Measurements from ENCODE around the gene FZD10.

FZD10 gene

GRCh38 chr12:130154276-130155070, 7.8 kb upstream of the FZD10 start:
- Mint-ChIP-seq H3K27me3 (peaks cover 13 to 16% of the 10 kb centered on the region in 2 donors), H3K9me3 (peaks cover 2 to 9% of the 10 kb centered on the region in 2 donors), H3K4me1 (ENCODE audit: low read depth in 2 of 2) (no peaks in the 10 kb centered on the region), H3K27ac (no peak overlapping the region), H3K4me3 (no peak overlapping the region), H3K36me3 (ENCODE audit: insufficient read depth) (no peaks in the 10 kb centered on the region)
- DNase-seq (no peak), ATAC-seq (replicated peaks) (no peak)

DNA sequence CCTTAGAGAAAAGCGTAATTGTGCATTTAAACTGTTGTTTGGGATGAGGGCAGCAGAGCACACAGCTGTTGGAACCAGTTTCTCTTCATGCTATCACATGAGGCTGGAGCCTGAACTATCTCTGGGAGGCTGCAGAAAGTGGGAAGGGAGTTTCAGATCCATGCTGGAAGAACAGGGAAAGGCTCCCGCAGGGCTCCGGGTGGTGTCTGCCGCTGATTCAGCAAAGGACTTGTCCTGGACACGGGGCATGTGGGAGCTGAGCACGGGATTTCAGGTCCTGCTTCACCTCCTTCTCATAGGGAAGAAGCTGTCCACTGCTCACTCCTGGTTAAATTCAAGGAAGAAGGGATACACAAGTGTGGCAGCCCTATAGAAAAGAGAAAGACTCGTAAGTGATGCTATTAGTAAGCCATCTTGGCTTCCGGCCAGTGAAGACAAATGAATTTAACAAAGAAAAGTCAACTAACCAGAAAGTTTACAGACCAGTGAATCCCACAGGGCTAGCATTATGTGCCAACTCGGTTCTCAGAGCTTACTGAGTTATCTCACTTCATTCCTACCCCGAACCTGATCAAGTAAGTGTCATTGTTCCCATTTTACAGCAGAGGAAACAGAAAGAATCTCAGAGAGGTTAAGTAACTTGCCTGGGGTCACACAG, 6.7 kb upstream of the FZD10 start:
- Mint-ChIP-seq H3K9me3 (peaks cover 0 to 9% of the 10 kb centered on the region in 2 donors), H3K27me3 (peaks cover 13 to 16% of the 10 kb centered on the region in 2 donors), H3K4me3 (no peak overlapping the region), H3K4me1 (ENCODE audit: low read depth in 2 of 2) (no peaks in the 10 kb centered on the region), H3K36me3 (ENCODE audit: insufficient read depth) (no peaks in the 10 kb centered on the region), H3K27ac (no peak overlapping the region)
- no peak for DNase-seq
- no peak for ATAC-seq (replicated peaks)

GRCh38 chr12:130156652-130157275, 5.5 kb upstream of the FZD10 start:
- H3K27ac Mint-ChIP-seq: no peak overlapping the region

GRCh38 chr12:130157998-130158753, 4.1 kb upstream of the FZD10 start:
- ATAC-seq (replicated peaks) (no peak), DNase-seq (no peak)
- Mint-ChIP-seq H3K27ac (no peak overlapping the region), H3K4me3 (no peak overlapping the region), H3K9me3 (peaks cover 0 to 9% of the 10 kb centered on the region in 2 donors), H3K27me3 (peaks cover 18 to 19% of the 10 kb centered on the region in 2 donors), H3K36me3 (ENCODE audit: insufficient read depth) (no peaks in the 10 kb centered on the region), H3K4me1 (ENCODE audit: low read depth in 2 of 2) (no peaks in the 10 kb centered on the region)

More at GRCh38 chr12:130156652-130157275, 5.5 kb upstream of the FZD10 start:
- ATAC-seq (replicated peaks): no peak
- DNase-seq: no peak
- peaks cover 13 to 16% of the 10 kb centered on the region in 2 donors for H3K27me3 Mint-ChIP-seq
- no peak overlapping the region for H3K4me3 Mint-ChIP-seq
- H3K36me3 Mint-ChIP-seq (ENCODE audit: insufficient read depth): no peaks in the 10 kb centered on the region
- H3K9me3 Mint-ChIP-seq: peaks cover 0 to 9% of the 10 kb centered on the region in 2 donors
- H3K4me1 Mint-ChIP-seq (ENCODE audit: low read depth in 2 of 2): no peaks in the 10 kb centered on the region

DNA sequence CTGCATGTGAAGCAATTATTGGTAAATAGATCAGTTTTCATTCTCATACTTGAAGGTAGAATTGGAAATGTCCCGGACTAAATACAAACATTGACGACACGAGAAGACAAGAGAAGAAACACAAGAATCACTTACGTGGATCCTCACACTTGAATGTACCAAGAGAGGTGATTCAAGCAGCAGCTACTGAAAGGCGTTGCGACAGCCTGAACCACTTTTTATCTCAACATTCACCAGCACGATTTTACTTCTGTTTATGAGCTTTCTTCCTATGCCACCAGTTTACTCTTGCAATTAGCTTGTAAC, 3.6 kb upstream of the FZD10 start:
- no peaks in the 10 kb centered on the region for H3K36me3 Mint-ChIP-seq (ENCODE audit: insufficient read depth)
- DNase-seq: no peak
- H3K27me3 Mint-ChIP-seq: peaks cover 21 to 24% of the 10 kb centered on the region in 2 donors
- H3K4me1 Mint-ChIP-seq (ENCODE audit: low read depth in 2 of 2): no peaks in the 10 kb centered on the region
- H3K9me3 Mint-ChIP-seq: peaks cover 0 to 9% of the 10 kb centered on the region in 2 donors
- no peak for ATAC-seq (replicated peaks)
- no peak overlapping the region for H3K4me3 Mint-ChIP-seq
- H3K27ac Mint-ChIP-seq: no peak overlapping the region

DNA sequence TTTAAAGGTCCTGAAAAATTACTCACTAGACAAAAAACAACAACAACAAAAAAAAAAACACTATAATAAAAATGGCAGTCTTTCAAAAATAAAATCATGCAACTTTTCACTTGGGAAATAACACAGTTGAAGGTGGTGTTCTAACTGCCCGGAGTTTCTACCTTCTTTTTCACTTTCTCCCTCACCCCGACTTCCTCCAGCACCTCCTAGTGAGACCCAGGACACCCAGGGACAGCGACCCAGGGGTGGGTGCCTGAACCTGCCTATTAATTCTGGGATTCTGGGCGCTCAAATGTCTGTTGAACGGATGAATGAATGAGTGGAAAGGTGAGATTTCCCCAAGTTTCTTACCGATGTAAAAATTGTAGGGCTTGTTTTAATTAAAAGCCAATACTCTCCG, 2.0 kb upstream of the FZD10 start:
- Mint-ChIP-seq H3K36me3 (ENCODE audit: insufficient read depth) (no peaks in the 10 kb centered on the region), H3K9me3 (no peaks in the 10 kb centered on the region), H3K4me1 (ENCODE audit: low read depth in 2 of 2) (no peaks in the 10 kb centered on the region), H3K4me3 (no peak overlapping the region), H3K27me3 (peaks cover 18 to 27% of the 10 kb centered on the region in 2 donors), H3K27ac (no peak overlapping the region)
- ATAC-seq (replicated peaks) (no peak), DNase-seq (no peak)

DNA sequence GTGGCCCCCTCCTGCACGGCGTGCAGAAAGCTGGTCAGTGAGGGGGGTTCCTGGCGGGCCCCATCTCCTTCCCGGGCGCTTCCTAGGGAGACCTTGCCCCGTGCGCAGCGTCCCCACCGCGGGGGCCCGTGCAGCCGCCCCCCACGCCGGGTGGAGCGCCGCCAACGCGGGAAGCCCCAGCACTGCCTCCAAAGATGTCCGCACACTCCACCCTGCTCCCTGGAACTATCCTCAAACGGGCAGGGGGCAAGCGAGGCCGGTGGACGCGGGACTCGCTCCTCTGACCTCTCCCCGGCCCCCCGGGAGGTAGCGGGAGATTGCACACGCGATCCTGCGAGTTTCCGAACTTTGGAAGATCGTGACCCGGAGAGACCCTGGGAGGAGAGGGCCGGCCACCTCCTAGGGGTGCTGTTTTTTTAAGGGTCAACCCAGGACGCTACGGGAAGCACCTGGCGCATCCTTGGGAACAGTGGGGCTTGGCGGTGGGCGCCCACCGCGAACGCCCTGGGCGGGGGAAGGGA, 1.5 kb upstream of the FZD10 start:
- H3K27ac Mint-ChIP-seq: no peak overlapping the region
- ATAC-seq (replicated peaks): no peak
- H3K27me3 Mint-ChIP-seq: peaks cover 13 to 31% of the 10 kb centered on the region in 2 donors
- no peak overlapping the region for H3K4me3 Mint-ChIP-seq
- no peak for DNase-seq
- no peaks in the 10 kb centered on the region for H3K4me1 Mint-ChIP-seq (ENCODE audit: low read depth in 2 of 2)
- no peaks in the 10 kb centered on the region for H3K36me3 Mint-ChIP-seq (ENCODE audit: insufficient read depth)
- no peaks in the 10 kb centered on the region for H3K9me3 Mint-ChIP-seq

DNA sequence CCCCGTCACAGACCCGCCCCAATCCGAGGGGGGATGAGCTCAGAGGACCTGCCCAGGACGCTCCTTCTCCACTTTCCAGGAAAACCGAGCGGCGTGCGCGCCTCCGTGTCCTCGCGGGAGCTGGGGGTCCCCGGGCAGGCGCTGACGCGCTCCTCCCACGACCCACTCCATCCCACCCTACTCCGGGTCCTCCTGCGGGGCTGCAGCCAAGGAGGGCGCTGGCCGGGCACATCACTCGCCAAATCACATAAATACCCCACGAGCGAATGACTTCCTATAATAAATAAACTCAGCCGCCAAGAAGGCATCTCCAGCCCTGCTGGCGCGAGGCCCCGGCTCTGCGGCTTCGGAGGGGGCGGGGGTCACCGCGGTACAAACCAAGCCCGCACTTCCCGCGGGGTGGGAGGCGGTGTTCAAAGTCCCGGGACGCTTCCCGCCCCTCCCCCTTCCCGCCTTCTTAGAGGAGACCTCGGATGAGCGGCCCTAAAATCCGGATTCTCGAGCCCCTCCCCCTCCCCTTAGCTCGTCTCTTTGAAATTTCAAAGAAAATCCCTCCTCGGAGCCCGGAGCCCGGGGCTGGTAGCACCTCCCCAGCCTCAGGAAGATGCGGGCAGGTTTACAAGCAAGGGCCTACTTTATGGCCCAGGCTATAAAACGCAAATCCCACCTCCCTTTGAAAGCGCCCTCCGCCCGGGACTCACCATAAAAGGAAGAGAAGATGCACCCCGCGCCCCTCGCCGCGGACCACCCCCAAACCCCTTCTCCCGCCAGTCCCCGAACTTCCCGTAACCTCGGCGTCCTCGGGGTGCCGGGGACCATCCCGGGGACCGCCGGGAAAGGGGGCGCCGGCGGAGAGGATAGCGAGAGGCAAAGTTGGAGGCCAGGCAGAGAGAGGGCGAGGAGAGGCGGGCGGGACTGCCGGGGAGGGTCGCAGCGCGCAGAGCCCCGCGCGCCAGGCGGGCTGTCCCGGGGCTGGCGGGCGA, 712 bp upstream of the FZD10 start:
- Mint-ChIP-seq H3K4me3 (no peak overlapping the region), H3K27ac (no peak overlapping the region), H3K4me1 (ENCODE audit: low read depth in 2 of 2) (no peaks in the 10 kb centered on the region), H3K9me3 (no peaks in the 10 kb centered on the region), H3K36me3 (ENCODE audit: insufficient read depth) (no peaks in the 10 kb centered on the region), H3K27me3 (peaks cover 11 to 36% of the 10 kb centered on the region in 2 donors)
- DNase-seq: no peak
- no peak for ATAC-seq (replicated peaks)

- no peaks in the 10 kb centered on the region for H3K36me3 Mint-ChIP-seq (ENCODE audit: insufficient read depth)
- H3K27me3 Mint-ChIP-seq: peaks cover 11 to 36% of the 10 kb centered on the region in 2 donors
- ATAC-seq (replicated peaks) (no peak), DNase-seq (no peak)
- H3K4me1 Mint-ChIP-seq (ENCODE audit: low read depth in 2 of 2): no peaks in the 10 kb centered on the region
- H3K27ac Mint-ChIP-seq: no peak overlapping the region
- no peaks in the 10 kb centered on the region for H3K9me3 Mint-ChIP-seq
- no peak overlapping the region for H3K4me3 Mint-ChIP-seq
These were observed 639 bp downstream of the FZD10 start for GRCh38 chr12:130162745-130163460.

DNA sequence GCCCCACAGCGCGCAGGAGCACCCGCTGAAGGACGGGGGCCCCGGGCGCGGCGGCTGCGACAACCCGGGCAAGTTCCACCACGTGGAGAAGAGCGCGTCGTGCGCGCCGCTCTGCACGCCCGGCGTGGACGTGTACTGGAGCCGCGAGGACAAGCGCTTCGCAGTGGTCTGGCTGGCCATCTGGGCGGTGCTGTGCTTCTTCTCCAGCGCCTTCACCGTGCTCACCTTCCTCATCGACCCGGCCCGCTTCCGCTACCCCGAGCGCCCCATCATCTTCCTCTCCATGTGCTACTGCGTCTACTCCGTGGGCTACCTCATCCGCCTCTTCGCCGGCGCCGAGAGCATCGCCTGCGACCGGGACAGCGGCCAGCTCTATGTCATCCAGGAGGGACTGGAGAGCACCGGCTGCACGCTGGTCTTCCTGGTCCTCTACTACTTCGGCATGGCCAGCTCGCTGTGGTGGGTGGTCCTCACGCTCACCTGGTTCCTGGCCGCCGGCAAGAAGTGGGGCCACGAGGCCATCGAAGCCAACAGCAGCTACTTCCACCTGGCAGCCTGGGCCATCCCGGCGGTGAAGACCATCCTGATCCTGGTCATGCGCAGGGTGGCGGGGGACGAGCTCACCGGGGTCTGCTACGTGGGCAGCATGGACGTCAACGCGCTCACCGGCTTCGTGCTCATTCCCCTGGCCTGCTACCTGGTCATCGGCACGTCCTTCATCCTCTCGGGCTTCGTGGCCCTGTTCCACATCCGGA, 1.4 kb downstream of the FZD10 start:
- H3K27me3 Mint-ChIP-seq: peaks cover 11 to 36% of the 10 kb centered on the region in 2 donors
- no peak overlapping the region for H3K4me3 Mint-ChIP-seq
- ATAC-seq (replicated peaks) (no peak), DNase-seq (no peak)
- H3K4me1 Mint-ChIP-seq (ENCODE audit: low read depth in 2 of 2): no peaks in the 10 kb centered on the region
- no peaks in the 10 kb centered on the region for H3K36me3 Mint-ChIP-seq (ENCODE audit: insufficient read depth)
- H3K27ac Mint-ChIP-seq: no peak overlapping the region
- H3K9me3 Mint-ChIP-seq: no peaks in the 10 kb centered on the region

DNA sequence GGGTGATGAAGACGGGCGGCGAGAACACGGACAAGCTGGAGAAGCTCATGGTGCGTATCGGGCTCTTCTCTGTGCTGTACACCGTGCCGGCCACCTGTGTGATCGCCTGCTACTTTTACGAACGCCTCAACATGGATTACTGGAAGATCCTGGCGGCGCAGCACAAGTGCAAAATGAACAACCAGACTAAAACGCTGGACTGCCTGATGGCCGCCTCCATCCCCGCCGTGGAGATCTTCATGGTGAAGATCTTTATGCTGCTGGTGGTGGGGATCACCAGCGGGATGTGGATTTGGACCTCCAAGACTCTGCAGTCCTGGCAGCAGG, 1.9 kb downstream of the FZD10 start:
- Mint-ChIP-seq H3K27me3 (peaks cover 11 to 36% of the 10 kb centered on the region in 2 donors), H3K4me3 (no peak overlapping the region), H3K9me3 (no peaks in the 10 kb centered on the region), H3K4me1 (ENCODE audit: low read depth in 2 of 2) (no peaks in the 10 kb centered on the region), H3K36me3 (ENCODE audit: insufficient read depth) (no peaks in the 10 kb centered on the region), H3K27ac (no peak overlapping the region)
- DNase-seq (no peak), ATAC-seq (replicated peaks) (no peak)

All from effector memory CD8-positive, alpha-beta T cell (primary cell).